ENCODE results near the gene SHD.
A peak's percentile ranks its signal among the peaks of the same experiment; 100 is the strongest.
"Not testable (repeated sequence)": the region's sequence is repeated elsewhere in the genome, so short reads cannot be mapped to it uniquely, and the experiment has no call there.

The SHD gene

DNA sequence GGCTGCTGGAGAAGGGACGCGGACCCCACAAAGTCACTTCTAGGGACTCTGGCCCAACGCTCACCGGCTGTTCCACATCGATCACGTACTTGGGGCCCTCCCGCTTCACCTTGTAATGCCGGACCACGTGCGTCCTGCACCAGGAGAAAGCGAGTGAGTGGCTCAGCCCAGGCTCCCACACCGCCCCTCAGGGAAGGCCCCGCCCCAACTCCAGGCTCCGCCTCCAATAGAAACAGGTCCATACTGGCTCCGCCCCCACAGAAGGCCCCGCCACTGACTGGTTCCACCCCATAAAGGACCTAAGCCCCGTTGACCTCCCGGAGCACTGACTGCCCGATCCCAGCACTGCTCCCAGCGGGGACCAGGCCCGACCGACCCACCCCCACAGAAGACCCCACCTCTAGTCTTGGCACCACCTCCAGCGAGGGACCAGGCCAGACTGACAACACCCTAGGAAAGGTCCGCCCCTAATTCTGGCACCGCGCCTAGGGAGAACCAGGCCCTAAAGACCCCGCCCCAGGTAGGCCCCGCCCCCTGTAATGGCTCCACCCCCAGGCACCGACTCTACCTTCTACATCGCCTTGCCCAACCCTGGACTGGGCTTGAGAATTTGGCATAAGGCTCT is 48.3 kb downstream of the SHD start:
- peak; percentile 34 to 68 (median 53) for DNase-seq

DNA sequence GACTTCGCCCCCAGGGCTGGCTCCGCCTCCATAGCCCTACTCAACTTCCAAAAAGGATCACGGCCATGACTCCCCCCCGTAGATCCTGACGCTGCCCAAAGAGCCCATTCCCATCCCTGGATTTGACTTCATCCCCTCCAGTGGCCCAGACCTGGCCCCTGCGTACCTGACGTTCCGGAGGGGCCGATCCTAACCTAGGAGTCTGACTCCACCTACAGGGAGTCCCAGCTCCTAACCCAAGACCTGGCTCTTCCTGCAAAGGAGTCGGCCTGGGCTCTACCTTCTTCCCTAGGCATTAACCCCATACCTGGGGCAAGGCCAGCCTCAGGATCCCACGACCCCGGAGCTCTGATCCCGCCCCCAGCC is 48.8 kb downstream of the SHD start:
- DNase-seq = no peak

DNA sequence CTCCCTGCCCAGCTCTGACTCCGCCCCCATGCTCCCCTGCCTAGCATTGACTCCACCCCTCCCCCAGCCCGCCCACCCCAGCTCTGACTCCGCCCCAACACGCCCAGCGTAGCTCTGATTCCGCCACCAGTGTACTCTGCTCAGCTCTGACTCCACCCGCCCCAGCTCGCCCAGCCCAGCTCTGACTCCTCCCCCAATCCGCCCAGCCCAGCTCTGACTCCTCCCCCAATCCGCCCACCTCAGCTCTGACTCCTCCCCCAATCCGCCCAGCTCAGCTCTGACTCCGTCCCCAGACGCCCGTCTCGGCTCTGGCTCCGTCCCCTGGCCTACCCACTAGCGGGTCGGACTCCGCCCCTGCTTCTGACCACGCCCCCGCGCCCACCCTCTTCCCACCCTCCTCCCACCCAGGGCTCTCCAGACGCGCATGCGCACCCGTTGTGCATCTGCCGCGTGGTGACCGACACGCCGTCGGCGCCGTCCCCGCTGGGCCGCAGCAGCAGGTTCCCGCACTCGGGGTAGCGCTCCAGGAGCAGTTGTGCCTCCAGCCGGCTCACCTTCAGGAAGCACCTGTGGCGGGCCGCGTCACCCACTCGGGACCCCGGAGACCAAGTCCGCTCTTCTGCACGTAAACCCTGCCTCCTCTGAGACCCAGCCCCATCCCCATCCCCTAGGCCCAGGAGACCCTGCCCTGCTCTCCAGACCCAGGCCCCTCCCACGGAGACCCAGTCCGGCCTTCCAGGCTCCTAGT is 49.4 kb downstream of the SHD start:
- DNase-seq = peak; percentile 78 to 94 (median 94)

DNA sequence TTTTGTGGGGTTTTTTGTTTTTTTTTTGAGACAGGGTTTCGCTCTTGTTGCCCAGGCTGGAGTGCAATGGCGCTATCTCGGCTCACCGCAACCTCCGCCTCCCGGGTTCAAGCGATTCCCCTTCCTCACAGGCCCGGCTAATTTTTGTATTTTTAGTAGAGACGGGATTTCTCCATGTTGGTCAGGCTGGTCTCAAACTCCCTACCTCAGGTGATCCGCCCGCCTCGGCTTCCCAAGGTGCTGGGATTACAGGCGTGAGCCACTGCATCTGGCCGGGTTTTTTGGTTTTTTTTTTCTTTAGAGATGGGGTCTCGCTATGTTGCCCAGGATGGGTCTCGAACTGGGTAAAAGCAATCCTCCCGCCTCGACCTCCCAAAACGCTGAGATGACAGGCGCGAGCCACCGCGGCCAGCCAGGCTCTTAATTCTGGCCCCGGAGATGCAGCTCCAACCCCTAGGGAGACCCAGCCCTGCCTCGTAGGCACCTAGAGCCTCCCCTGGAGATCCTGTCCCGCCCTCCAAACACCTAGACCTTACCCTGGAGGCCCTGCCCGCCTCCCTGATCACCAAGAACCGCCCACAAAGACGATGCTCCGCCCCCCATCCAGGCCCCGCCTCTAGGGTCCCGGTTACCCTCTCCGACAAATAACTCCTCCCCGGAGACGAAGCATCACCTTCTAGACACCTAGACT is 50.1 kb downstream of the SHD start:
- DNase-seq = not testable (repeated sequence)

DNA sequence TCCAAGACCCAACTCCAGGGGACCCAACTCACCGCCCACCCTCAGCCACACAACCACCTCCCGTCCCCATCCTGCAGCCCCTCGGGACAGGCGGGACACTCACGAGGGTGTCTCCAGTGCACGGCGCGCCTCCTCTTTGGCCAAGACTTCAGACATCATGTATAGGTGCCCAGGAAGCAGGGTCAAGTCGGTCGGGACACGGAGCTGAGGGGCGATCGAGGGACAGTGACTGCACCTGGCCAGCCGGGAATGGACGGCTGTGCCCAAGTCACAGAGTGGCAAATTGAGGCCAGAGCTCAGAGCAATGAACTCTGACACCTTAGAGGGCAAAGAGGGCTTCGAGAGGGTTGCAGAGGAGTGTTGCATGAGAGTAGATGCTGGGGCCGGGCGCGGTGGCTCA is 50.8 kb downstream of the SHD start:
- no peak for DNase-seq

DNA sequence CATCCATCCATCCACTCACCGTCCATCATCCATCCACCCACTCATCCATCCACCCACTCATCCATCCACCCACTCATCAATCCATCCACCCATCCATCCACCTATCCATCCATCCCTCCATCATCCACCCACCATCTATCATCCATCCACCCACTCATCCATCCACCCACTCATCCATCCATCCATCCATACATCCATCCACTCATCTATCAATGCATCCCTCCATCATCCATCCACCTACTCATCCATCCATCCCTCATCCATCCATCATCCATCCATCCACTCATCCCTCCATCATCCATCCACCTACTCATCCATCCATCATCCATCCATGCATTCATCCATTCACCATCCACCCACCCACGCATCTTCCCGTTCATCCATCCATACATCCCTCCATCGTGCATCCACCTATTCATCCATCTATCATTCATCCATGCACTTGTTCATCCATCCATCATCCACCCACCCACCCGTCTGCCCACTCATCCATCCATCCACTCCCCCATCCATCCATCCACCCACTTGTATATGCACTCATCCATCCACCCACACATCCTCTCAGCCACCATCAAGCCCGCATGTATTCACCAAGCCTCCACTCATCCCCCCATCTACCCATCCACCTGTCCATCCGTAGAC is 56.0 kb downstream of the SHD start:
- no peak for DNase-seq

DNA sequence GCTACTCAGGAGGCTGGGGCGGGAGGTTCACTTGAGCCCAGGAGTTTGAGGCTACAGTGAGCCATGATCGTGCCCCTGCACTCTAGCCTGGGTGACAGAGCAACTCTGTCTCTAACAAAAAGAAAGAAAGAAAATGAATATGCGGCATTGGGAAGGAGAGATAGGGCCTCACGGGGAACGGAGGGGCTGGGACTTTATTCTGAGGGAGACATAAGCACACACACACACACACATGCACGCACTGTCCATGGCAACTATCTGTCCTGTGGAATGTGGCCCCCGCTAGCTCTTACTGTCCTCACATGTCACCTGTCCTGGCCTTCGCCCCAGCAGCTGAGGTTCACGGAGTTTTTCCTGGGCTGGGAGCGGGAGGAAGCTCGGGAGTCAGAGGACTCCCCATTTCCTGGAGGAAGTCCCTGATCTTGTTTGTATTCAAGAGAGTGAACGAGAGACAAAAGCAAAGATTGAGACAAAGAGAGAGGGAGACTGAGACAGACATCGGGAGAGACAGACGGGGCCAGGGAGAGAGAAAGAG is 58.9 kb downstream of the SHD start:
- no peak for DNase-seq

DNA sequence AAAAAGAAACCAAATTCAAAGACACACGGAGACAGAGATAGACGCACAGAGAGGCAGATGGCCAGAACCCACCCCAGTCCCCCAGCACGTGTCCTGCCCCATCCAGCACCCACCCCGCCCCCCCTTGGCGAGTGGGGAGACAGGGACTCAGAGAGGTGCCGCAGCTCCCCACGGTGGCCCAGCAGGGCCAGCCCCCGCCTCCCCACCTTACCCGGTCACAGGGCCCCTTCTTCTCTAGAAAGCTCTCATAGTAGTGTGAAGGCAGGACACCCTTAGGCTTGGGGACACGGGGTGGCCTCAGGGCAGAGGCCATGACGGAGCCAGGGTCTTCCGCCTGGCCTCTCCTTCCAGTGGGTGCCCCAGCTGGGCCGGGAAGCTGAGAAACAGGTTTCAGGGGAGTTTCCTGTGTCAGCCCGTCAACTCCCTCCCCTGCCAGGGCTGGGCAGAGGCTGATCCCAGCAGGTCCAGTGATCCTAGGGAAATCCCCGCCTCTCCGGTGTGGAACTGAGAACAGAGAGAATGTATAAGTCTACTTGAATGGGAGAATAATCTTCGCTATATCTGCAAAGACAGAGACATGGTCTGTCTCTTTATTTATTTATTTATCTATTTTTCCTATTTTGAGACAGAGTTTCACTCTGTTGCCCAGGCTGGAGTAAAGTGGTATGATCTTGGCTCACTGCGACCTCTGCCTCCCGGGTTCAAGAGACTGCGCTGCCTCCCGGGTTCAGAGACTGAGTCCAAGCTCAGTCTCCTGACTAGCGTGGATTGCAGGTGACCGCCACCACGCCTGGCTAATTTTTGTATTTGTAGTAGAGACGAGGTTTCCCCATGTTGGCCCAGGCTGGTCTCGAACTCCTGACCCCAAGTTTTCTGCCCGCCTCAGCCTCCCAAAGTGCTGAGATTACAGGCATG is 59.6 kb downstream of the SHD start, which contains the start of gene STAP2:
Gene STAP2 (minus strand): TSS at position 387 of the 915 bp plus-strand sequence. CDS start 74 bp downstream, at position 313.
- DNase-seq = no peak
